GM12874 (cell line): ENCODE results near the gene PPM1D.

Experiments
- CTCF ChIP-seq: IDR thresholded peaks from 2 replicates; pipeline ENCODE4 v1.5.1; 2011; ENCODE audit warnings: low read depth, mild to moderate bottlenecking, control low read depth, low read length, moderate library complexity; ENCODE audit not compliant: insufficient read depth

PPM1D gene

GRCh38 chr17:60647705-60648104 lies 47.7 kb downstream of the PPM1D start:
- no peak for TF ChIP-seq CTCF

- no peak for TF ChIP-seq CTCF
Measured at GRCh38 chr17:60652454-60653247, 52.7 kb downstream of the PPM1D start.

- no peak for TF ChIP-seq CTCF
Measured at GRCh38 chr17:60653569-60653968, 53.6 kb downstream of the PPM1D start.

- TF ChIP-seq CTCF, result no peak
Measured at GRCh38 chr17:60656499-60656898, 56.5 kb downstream of the PPM1D start.

GRCh38 chr17:60659156-60659555 lies 59.2 kb downstream of the PPM1D start:
- TF ChIP-seq CTCF, result no peak

GRCh38 chr17:60661489-60661888 lies 61.5 kb downstream of the PPM1D start:
- no peak for TF ChIP-seq CTCF

GRCh38 chr17:60664022-60664421 lies 64.0 kb downstream of the PPM1D start:
- no peak for TF ChIP-seq CTCF
